Keratinocyte (primary cell): ENCODE data around the gene TNNT3.

Experiments used
- CTCF ChIP-seq, 3 experiments: IDR thresholded peaks in 1 of 3; conservative IDR thresholded peaks in 1 of 3; optimal IDR thresholded peaks in 1 of 3; 2 replicates in 2 of 3; 3 replicates in 1 of 3; pipeline versions ENCODE3 to v1.5.1; 2011; ENCODE audit warnings: low read length in 3 of 3, mild to moderate bottlenecking in 3 of 3, moderate library complexity in 2 of 3, control low read depth in 1 of 3, inconsistent platforms in 1 of 3; ENCODE audit not compliant: insufficient read depth in 2 of 3; ENCODE audit errors: extremely low read depth in 1 of 3
- EZH2 ChIP-seq: IDR thresholded peaks from one replicate; pipeline ENCODE4 v1.6.1; 2012; ENCODE audit warnings: inconsistent platforms, mild to moderate bottlenecking, low read length, moderate library complexity

GRCh38 chr11:1906611-1907423 lies 12.7 kb upstream of the TNNT3 start:
- no peak for TF ChIP-seq CTCF (optimal IDR thresholded peaks at IDR 0.05 in 1 of 3, IDR thresholded peaks at IDR 0.05 in 1 of 3, conservative IDR thresholded peaks at IDR 0.05 in 1 of 3; ENCODE audit: extremely low read depth in 1 of 3, insufficient read depth in 2 of 3, low read length in 3 of 3)
- TF ChIP-seq EZH2 = no peak
